OCI-LY7 (cell line): ENCODE measurements around the gene SLC25A21.

Experiments used
- EZH2phosphoT487 ChIP-seq: fragments of 200-600 bp; sonication (generic); IDR thresholded peaks from 2 replicates; pipeline ENCODE4 v1.6.1; 2018; ENCODE audit warnings: low read depth, borderline replicate concordance, mild to moderate bottlenecking, mixed run types, antibody characterized with exemption, low read length, moderate library complexity, mixed read lengths
- TF ChIP-seq, protein P1 (sequence below): fragments of 200-600 bp; sonication (generic); conservative IDR thresholded peaks from 2 replicates; pipeline ENCODE4 v1.5.1; 2014; ENCODE audit warnings: mild to moderate bottlenecking, antibody characterized with exemption, low read length, moderate library complexity, mixed read lengths

DNA sequence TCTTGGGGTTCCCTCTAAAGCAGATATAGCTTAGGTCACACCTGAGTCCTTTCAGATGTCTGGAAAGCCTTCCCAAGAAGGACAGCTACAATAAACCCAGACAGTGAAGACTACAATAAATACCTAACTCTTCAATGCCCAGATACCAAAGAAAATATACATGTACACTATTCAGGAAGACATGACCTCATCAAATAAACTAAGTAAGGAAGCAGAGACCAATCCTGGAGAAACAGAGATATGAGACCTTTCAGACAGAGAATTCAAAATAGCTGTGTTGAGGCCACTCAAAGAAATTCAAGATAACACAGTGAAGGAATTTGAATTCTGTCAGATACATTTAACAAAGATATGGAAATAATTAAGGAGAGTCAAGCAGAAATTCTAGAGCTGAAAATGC lies 40.6 kb upstream of the SLC25A21 start:
- TF ChIP-seq, protein P1, sequence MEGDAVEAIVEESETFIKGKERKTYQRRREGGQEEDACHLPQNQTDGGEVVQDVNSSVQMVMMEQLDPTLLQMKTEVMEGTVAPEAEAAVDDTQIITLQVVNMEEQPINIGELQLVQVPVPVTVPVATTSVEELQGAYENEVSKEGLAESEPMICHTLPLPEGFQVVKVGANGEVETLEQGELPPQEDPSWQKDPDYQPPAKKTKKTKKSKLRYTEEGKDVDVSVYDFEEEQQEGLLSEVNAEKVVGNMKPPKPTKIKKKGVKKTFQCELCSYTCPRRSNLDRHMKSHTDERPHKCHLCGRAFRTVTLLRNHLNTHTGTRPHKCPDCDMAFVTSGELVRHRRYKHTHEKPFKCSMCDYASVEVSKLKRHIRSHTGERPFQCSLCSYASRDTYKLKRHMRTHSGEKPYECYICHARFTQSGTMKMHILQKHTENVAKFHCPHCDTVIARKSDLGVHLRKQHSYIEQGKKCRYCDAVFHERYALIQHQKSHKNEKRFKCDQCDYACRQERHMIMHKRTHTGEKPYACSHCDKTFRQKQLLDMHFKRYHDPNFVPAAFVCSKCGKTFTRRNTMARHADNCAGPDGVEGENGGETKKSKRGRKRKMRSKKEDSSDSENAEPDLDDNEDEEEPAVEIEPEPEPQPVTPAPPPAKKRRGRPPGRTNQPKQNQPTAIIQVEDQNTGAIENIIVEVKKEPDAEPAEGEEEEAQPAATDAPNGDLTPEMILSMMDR = no peak
- no peak for TF ChIP-seq EZH2phosphoT487
